ENCODE data around the gene DCAF6. TPM values are rescaled to one million over a fixed set of nuclear protein-coding genes. Genes with fewer than 3 reads are reported as not detected.

DCAF6 gene
- total RNA-seq, 2 donors from 2014 or later, result 71.4 to 116 TPM

GRCh38 chr1:168102487-168102886 lies 166.0 kb downstream of the DCAF6 start:
- intact Hi-C loops (cut with DNase I), result no loop called here
- H3K36me3 ChIP-seq, result no peaks in the 10 kb centered on the region
- no peak for TF ChIP-seq POLR2A (IDR thresholded peaks at IDR 0.05)
- no peak for TF ChIP-seq CTCF (IDR thresholded peaks at IDR 0.05)
- TF ChIP-seq POLR2AphosphoS5 (IDR thresholded peaks at IDR 0.05), result no peak

GRCh38 chr1:168104535-168104934 lies 168.1 kb downstream of the DCAF6 start:
- Histone ChIP-seq H3K27ac (no peak overlapping the region), H3K4me3 (no peak overlapping the region), H3K4me1 (replicated peaks) (no peaks in the 10 kb centered on the region), H3K27me3 (replicated peaks; ENCODE audit: insufficient read depth) (no peaks in the 10 kb centered on the region), H3K36me3 (no peaks in the 10 kb centered on the region), H3K9me3 (no peaks in the 10 kb centered on the region)
- TF ChIP-seq POLR2A (IDR thresholded peaks at IDR 0.05) (no peak), POLR2AphosphoS5 (IDR thresholded peaks at IDR 0.05) (no peak), CTCF (IDR thresholded peaks at IDR 0.05) (no peak)
- intact Hi-C loops (cut with DNase I), result no loop called here
- WGBS, result 87% methylated on average over 11 of the region's 11 CpGs
- no peak for DNase-seq (ENCODE audit: low spot score)

More at GRCh38 chr1:168102487-168102886, 166.0 kb downstream of the DCAF6 start:
- Histone ChIP-seq H3K27me3 (replicated peaks; ENCODE audit: insufficient read depth) (no peaks in the 10 kb centered on the region), H3K4me1 (replicated peaks) (no peaks in the 10 kb centered on the region), H3K27ac (no peak overlapping the region), H3K9me3 (no peaks in the 10 kb centered on the region), H3K4me3 (no peak overlapping the region)
- no peak for DNase-seq (ENCODE audit: low spot score)
- 63% methylated on average over 1 of the region's 1 CpG for WGBS

GRCh38 chr1:168105846-168106245 lies 169.4 kb downstream of the DCAF6 start:
- Histone ChIP-seq H3K27me3 (replicated peaks; ENCODE audit: insufficient read depth) (no peaks in the 10 kb centered on the region), H3K9me3 (no peaks in the 10 kb centered on the region), H3K4me1 (replicated peaks) (no peaks in the 10 kb centered on the region), H3K4me3 (no peak overlapping the region), H3K36me3 (no peaks in the 10 kb centered on the region), H3K27ac (no peak overlapping the region)
- intact Hi-C loops (cut with DNase I), result no loop called here
- TF ChIP-seq POLR2A (IDR thresholded peaks at IDR 0.05), result no peak
- no peak for TF ChIP-seq CTCF (IDR thresholded peaks at IDR 0.05)
- no peak for TF ChIP-seq POLR2AphosphoS5 (IDR thresholded peaks at IDR 0.05)
- no peak for DNase-seq (ENCODE audit: low spot score)
- 89% methylated on average over 6 of the region's 6 CpGs for WGBS

GRCh38 chr1:168106274-168106673 lies 169.8 kb downstream of the DCAF6 start:
- Histone ChIP-seq H3K9me3 (no peaks in the 10 kb centered on the region), H3K27ac (no peak overlapping the region), H3K36me3 (no peaks in the 10 kb centered on the region), H3K4me3 (no peak overlapping the region), H3K4me1 (replicated peaks) (no peaks in the 10 kb centered on the region), H3K27me3 (replicated peaks; ENCODE audit: insufficient read depth) (no peaks in the 10 kb centered on the region)
- 74% methylated on average over 8 of the region's 8 CpGs for WGBS
- intact Hi-C loops (cut with DNase I), result no loop called here
- no peak for TF ChIP-seq CTCF (IDR thresholded peaks at IDR 0.05)
- no peak for TF ChIP-seq POLR2A (IDR thresholded peaks at IDR 0.05)
- no peak for TF ChIP-seq POLR2AphosphoS5 (IDR thresholded peaks at IDR 0.05)
- no peak for DNase-seq (ENCODE audit: low spot score)

GRCh38 chr1:168110896-168111545 lies 174.5 kb downstream of the DCAF6 start:
- no peak overlapping the region for H3K27ac ChIP-seq
- TF ChIP-seq POLR2A (IDR thresholded peaks at IDR 0.05) (no peak), POLR2AphosphoS5 (IDR thresholded peaks at IDR 0.05) (no peak), CTCF (IDR thresholded peaks at IDR 0.05) (no peak)
- WGBS, result 73% methylated on average over 7 of the region's 7 CpGs

More at GRCh38 chr1:168110896-168111545, 174.5 kb downstream of the DCAF6 start:
- no peak overlapping the region for H3K4me3 ChIP-seq
- no peaks in the 10 kb centered on the region for H3K4me1 ChIP-seq (replicated peaks)
- no peaks in the 10 kb centered on the region for H3K36me3 ChIP-seq
- H3K9me3 ChIP-seq, result no peaks in the 10 kb centered on the region
- no peaks in the 10 kb centered on the region for H3K27me3 ChIP-seq (replicated peaks; ENCODE audit: insufficient read depth)
- DNase-seq (ENCODE audit: low spot score), result no peak
- intact Hi-C loops (cut with DNase I), result no loop called here

Data from prostate gland (tissue), 2 donors.